Islet precursor cell (in vitro differentiated cells): ENCODE results near the gene SMAD7.

ENCODE experiments used
- DNase-seq: peaks from one replicate; pipeline ENCODE4 v3.0.0-alpha.2; 2018

SMAD7 gene

GRCh38 chr18:48892146-48892855, 58.5 kb downstream of the SMAD7 start:
- peak; percentile 48 for DNase-seq

DNA sequence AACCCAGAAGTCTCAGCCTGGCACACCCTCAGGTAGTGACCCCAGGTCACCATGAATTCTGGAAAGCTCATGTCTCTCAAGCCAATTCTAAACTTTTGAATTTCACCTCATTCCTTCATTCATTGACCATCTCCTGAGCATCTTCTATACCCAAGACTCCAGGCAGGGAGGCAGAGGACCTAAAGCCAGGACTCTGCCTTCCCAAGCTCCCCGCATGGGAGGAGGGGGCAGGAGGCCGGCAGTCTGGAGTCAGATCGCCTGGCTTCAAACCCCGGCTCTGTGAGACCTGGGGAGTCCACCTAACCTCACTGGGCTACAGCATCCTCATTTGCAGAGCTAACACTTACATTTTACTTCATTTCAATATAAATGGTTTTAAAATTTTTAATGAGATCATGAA, 59.0 kb downstream of the SMAD7 start:
- no peak for DNase-seq

- DNase-seq = no peak
These were observed 60.6 kb downstream of the SMAD7 start for GRCh38 chr18:48889981-48890762.

DNA sequence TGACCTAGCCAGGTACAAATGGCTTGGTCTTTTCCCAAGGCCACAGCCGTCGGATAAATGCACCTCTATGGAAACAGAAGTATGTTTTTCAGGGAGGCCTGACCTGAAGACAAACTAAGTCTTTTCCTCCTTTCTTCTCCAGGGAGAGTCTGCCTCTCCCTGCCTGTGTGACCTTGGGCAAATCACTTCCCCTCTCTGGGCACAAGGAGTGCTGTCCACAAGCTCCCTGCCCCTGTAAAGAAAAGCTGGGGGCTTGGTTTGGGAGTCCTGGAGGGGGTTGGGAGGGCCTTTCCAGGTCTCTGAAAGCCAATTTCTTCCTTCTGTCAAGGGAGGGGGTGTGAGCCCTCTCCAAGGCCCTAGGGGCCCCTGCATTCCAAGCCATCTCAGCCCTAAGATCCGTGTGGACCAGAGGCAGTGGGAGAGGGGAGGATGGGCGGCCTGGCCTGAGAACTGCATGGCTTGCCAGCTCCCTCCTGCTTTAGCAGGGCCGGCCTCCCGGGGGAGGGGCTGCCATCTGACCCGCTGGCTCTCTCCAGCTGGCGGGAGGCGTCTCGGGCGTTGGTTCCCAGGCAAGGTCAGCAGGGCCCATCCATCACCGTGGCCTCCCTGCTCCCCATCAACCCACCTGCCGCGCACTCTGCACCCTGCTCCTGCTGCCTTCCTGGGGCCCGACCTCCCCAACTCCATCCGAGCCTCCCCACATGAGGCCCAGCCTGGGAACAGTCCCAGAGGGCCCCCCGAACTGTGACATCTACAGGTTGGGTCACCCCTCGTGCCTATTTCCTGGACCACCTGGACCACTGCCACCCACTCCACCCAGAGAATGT, 61.4 kb downstream of the SMAD7 start:
- DNase-seq = peak; percentile 84

DNA sequence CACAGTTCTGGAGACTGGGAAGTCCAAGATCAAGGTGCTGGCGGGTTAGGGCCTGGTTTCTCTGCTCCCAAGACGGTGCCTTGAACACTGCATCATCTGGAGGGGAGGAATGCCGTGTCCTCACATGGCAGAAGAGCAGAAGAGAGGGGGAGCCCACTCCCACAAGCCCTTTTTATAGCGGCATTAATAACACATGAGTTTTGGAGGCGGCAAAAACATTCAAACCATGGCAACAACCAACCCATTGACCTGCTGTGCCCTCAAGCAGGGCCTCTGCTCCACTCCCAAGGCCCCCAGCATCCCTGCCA, 62.0 kb downstream of the SMAD7 start:
- no peak for DNase-seq

DNA sequence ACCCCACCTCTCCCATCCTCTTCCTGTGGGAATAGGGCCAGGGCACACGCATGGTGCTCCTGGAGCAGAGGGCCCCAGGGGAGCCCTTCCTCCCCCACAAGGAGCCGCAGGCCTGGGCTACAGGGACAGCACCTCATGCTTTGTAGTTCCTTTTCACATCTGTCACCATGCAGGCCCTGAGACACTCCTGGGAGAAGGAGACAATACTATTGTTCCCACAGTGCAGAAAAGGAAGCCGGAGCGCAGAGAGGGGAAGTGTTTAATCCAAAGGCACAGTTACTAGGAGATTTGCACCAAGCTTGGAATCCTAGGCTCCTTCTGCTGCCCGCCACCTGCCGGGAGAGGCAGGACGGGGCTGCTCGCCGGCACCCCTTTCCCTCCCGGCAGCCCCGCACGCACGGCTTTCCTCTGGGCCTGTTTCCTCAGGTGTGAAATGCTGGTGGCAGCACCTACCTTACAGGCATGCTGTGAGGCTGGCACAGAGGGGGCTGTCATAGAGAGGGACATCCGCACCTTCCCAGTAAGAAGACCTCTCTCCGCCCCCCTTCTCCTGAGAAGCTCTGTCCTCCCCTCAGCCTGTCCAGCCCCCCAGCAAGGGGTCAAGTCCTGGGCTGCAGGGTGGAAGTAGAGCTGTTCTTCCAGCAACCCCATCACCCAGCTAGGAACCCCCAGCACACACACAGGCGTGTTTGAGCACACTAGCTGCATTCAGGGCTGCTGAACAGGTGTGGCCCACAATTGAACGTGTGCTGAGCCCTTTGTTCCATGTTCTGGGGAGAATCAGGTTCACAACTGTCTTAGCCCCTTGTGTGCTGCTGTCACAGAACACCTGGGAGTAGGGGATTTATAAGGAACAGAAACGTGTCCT, 62.6 kb downstream of the SMAD7 start:
- no peak for DNase-seq

DNA sequence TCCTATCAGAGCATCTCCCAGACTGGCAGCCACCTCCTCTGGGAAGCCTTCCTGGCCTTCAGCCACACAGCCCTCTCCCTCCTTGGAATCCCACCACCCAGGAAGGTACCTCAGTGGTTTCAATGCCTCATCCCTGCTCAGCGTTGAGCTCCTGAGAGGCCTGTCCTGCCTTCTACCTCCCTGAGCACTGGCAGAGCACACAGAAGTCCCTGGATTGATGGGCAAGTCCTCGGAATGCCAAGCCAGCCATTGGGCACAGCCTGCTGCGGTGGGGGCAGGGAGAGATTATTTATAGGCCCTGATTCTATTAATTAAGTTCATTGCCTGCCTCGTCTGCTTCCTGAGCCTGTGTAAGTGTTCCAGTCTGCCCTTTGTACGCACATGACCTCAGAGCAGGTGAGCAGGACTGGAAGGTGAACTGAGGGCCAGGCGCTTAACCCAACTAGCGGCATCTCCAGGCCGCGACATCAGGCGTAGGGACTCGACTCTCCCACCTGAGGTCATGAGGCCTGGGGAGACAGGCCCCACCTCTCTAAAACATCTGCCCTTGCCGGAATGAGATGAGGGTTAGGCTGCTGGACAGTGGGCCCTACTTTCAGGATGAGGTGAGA, 63.4 kb downstream of the SMAD7 start:
- no peak for DNase-seq

DNA sequence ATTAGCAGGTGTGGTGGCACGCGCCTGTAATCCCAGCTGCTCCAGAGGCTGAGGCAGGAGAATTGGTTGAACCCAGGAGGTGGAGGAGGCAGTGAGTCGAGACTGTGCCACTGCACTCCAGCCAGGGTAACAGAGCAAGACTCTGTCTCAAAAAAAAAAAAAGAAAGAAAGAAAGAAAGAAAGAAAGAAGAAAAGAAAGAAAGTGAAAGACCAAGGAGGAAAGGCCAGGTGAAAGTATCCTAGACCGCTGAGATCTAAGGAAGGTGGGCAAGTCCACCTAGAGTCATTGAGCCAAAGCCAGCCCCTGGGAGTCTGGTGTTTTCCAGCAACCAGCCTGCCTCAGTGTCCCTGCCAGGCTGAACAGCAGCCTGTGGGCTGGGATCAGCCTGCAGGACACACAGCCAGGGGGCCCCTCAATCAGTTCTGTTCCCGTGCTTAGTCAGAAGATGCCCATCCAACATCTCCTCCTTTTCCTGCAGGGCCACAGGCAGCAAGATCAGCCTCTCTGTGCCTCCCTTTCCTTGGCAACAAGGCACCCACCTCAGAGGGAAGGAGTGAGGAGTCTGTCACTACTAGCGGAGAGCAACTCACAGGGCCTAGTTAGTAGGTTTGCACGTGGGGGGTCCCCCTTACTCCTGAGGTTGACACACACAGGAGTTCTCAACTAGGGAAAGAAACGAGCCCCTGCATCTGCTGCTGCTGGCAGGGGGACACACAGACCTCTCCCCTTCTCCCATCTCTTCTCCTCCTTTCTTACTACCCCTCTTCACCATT, 64.1 kb downstream of the SMAD7 start:
- no peak for DNase-seq

DNA sequence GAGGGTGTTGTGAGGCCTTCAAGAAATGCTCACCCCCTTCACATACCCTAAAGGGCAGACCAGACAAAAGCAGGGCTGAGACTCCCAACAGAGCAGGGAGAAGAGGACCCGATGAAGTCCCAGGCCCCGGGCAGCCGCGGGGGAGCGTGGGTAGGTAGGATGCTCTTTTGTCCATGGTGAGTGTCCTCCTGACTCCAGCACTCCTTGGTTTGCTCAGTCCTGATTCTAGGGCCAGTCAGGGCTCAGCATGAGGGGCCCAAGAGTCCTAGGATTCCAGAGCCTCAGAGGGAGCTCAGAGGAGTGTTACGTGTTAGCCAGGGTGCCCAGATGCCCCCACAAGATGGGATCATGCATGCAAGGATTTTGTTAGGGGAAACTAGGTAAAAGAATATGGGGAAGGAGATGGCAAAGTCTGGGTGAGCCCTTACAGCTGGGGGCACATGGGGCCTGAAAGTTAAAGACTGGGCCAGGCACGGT, 64.8 kb downstream of the SMAD7 start:
- no peak for DNase-seq

GRCh38 chr18:48885266-48885923, 65.4 kb downstream of the SMAD7 start:
- peak; percentile 81 for DNase-seq

GRCh38 chr18:48884771-48885170, 66.0 kb downstream of the SMAD7 start:
- DNase-seq = no peak

DNA sequence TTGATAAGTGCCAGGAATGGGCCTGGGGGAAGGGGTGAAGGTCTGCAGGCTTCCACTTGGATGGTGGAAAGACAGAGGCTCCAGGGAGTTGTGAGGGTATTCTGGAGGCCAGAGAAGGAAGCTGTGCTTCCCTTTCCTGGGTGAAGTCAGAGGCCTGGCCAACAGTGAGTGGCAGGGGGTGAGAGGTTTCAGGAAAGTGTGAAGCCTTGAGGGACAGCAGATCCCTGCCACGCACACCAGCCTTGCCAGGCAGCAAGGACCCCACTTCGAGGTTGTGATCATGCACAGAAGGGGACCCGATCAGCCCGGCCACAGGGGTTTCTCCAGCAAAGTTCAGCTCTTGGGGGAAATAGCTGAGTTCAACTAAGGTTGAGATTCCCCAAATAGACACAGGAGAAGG, 66.5 kb downstream of the SMAD7 start:
- peak; percentile 46 for DNase-seq

DNA sequence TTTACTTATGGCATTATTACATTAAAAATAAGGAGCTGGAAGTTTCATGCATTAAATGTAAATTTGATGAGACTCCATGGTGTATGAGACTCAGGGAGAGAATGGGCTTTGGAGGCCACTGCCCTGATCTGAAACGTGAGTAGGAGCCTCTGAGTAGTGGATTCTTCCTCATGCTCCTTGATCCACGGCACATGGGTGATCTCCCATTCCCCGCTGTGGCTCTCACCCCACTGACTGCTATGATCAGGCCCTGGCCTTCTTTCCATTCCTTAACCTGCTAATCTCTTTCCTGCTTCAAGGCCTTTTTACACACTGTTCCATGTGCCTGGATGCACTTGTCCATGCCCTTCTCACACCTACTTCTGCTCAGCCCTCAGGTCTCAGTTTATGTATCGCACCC, 68.4 kb downstream of the SMAD7 start:
- DNase-seq = peak; percentile 41

DNA sequence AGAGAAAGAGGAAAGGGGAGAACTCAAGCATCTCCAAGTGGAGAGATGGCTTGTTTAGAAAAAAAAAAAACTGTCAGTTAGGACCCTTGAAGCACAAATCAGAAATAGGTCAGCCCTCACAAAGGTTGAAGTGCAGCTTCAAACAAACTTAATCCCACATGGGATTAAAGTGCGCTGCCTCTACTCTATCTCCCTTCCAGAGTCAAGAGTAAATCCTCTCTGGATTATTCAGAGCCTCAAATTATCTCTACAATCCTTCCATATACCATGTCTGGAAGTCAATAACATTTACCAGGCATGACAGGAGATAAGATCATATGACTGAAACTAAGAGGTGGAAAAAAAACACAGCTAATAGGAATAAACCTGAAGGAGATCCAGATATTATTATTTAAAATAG, 69.8 kb downstream of the SMAD7 start:
- DNase-seq = peak; percentile 38

DNA sequence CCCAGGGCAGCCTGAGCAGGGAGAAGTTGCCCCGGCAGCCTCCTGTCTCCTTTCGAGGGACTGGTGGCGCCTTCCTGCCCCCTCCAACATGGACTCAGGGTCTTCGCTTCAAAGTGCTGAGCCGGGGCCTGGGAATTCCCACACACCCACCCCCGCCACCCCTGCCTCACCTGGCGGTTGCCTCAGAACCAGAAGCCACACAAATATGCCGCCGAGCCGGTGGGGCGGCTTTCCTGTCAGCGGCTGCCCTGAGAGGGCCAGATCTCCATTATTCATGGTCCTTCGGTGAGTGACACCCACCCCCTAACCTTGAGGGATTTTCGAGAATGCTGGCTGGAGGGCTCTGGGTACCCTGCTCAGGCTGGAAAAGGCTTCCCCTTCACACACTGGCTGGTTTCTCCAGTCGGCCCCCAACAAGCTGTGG, 71.7 kb downstream of the SMAD7 start:
- peak; percentile 98 for DNase-seq

- DNase-seq = peak; percentile 84
These were observed 72.3 kb downstream of the SMAD7 start for GRCh38 chr18:48878471-48878870.

GRCh38 chr18:48877941-48878340, 72.8 kb downstream of the SMAD7 start:
- DNase-seq = no peak

DNA sequence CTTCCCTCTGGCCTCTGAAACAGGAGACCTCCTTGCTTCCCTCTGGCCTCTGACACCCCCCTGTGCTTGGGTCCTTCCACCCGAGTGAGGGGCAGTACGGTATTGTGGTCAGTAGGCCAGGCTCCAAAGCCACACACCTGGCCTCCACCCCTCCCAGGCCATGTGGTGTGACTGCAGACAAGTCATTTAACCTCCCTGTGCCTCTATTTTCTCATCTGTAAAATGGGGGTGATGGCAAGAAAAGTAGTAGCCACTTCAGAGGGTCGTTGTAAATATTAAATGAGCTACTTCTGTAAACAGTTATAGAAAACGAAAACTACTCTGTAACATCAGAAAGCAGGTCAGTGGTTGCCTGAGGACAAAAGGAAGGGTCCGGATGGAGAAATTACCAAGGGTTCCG, 74.2 kb downstream of the SMAD7 start:
- no peak for DNase-seq

DNA sequence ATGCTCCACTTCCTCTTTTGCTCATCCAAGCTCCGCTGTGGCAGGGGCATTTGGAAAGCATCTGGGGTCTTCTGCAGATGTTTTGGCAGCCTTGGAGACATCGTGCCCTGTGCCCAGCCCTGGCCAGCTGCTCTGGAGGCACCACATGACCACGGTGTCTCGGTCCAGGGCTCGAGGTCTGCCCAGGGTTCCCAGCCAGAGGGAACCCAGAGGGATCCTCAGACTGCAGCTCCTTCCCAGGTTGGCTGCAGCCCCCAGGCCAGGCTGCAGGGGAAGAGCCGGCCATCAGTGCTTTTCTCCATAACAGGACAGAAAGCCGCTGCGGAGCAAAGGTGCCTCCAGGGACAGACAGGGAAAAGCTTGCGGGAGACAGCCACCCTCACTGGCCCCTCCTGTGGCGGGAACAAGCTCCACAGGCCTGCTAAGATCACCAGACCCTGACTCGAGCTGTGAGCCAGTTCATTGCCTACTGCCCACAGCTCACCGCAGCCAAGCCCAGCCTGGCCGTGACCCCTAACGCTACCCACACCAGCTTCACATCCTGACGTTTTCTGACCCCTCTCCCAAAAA, 74.7 kb downstream of the SMAD7 start:
- peak; percentile 95 for DNase-seq

DNA sequence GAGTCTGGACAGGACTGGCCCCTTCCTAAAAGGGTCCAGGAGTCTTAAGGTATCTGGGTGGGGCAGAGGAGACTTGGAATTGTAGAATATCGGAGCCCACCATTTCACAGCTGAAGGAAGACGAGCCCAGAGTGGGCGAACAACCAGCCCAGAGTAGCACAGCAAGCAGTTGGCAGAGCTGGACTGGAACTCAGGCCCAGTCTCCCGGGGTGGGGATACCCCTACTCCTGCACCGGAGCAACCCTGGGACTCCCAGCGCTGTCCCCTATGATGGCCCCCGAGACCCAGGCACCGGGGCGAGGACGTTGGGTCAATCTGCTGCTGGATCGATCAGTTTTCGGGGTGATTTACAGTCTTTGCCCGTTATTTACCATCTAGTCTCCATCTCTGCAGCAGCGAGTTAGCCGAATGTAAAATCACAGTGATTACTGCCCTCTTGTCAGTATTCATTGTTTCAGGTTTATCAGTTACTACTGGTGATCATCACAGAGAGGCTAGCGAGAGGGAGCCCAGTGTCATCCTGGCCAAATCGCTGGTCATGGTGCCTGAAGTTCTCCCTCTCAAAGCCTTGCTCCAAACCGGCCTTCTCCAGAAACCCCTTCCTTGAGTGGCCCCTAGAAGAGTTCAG, 75.3 kb downstream of the SMAD7 start:
- DNase-seq = no peak
